ENCODE measurements around the gene ADI1. TPM values are rescaled to one million over a fixed set of nuclear protein-coding genes. Genes with fewer than 3 reads are reported as not detected.

ADI1 gene
- total RNA-seq: 10 to 100 TPM; 83.2 to 83.5 TPM

DNA sequence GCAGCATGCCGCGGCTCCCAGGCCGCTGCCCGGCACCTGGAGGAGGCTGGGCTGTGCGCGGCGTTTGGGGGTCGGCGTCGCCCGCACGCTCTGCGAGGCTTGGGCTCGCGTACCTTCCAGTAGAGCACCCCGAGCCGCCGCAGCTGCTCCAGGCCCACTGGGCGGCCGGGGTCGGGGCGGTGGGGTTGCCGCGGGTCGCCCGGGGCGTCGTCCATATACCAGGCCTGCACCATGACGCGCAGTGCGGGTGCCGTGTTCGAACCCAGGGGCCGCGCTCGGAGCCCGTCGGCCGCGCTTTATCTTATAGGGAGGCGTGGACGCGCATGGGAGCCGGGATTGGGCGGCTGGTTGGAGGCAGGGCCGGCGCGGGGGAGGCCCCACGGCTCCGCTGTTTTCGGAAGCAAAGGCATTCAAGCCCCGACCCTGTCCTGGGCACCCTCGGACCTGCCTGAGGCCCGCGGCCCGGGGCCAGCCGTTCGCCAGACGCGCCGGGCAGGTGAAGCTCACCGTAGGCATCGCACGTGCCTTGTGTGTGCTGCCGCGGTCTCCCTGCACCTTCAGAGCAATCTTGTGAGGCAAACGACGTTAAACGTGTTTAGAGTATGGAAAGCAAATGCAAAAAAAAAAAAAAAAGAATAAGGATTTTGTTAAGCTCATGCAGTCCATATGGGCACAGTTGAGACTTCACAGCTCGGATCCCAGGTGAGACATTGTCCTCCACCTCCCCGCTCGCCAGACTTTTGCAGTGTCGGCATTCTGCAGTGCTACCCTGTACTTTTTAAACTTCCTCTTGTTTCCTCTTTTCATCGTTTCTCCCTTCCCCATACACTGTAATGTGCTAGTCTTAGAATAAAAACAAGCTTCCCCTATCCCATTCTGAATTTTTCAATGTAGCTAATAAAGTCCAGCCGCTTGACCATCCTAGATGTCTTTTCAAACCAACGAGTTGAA lies at the start of gene ADI1:
Gene ADI1, minus strand, starts transcription at position 277 of the 951 bp plus-strand sequence. Its CDS starts 44 bp downstream, at position 233.
- Histone ChIP-seq H3K27ac (peak within 1 kb of the TSS; percentile 97), H3K9me3 (no peaks in the 10 kb centered on the region), H3K4me3 (peak within 1 kb of the TSS; percentile 76), H3K9ac (ENCODE audit: low read depth in 2 of 2, low read length in 2 of 2) (peak within 1 kb of the TSS; percentile 76 to 88), H3K36me3 (no peaks in the 10 kb centered on the region), H3K27me3 (no peaks in the 10 kb centered on the region), H3K4me1 (peaks cover 12% of the 10 kb centered on the region)
- intact Hi-C loops (cut with DNase I): loop anchor here (5.0 kb wide), 1 partner anchor 38 kb away; the partner anchor contains the start of gene RNASEH1
- TF ChIP-seq, protein P1, sequence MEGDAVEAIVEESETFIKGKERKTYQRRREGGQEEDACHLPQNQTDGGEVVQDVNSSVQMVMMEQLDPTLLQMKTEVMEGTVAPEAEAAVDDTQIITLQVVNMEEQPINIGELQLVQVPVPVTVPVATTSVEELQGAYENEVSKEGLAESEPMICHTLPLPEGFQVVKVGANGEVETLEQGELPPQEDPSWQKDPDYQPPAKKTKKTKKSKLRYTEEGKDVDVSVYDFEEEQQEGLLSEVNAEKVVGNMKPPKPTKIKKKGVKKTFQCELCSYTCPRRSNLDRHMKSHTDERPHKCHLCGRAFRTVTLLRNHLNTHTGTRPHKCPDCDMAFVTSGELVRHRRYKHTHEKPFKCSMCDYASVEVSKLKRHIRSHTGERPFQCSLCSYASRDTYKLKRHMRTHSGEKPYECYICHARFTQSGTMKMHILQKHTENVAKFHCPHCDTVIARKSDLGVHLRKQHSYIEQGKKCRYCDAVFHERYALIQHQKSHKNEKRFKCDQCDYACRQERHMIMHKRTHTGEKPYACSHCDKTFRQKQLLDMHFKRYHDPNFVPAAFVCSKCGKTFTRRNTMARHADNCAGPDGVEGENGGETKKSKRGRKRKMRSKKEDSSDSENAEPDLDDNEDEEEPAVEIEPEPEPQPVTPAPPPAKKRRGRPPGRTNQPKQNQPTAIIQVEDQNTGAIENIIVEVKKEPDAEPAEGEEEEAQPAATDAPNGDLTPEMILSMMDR (IDR thresholded peaks at IDR 0.05): no peak
- peak; percentile 89 for DNase-seq

DNA sequence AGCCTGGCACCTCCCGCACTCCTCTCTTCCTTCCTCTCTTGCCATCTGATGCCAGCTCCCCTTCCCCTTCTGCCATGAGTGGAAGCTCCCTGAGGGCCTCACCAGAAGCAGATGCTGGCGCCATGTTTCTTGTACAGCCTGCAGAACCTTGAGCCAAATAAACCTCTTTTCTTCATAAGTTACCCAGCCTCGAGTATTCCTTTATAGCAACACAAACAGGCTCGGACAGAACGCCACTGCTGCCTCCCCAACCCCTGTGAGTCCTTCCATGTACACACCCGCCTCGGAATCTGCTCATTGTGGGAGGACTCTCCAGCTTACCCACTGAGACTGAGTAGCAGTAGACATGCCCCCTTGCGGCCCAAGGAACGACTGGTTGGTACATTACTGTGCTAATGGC lies 47.5 kb upstream of the ADI1 start:
- H3K27me3 ChIP-seq: no peaks in the 10 kb centered on the region
- TF ChIP-seq, protein P1 (IDR thresholded peaks at IDR 0.05): no peak
- no peaks in the 10 kb centered on the region for H3K36me3 ChIP-seq
- DNase-seq: no peak
- no peak overlapping the region for H3K9ac ChIP-seq (ENCODE audit: low read depth in 2 of 2, low read length in 2 of 2)
- no peaks in the 10 kb centered on the region for H3K4me1 ChIP-seq
- no peak overlapping the region for H3K4me3 ChIP-seq
- intact Hi-C loops (cut with DNase I): no loop called here
- no peaks in the 10 kb centered on the region for H3K9me3 ChIP-seq
- no peak overlapping the region for H3K27ac ChIP-seq

DNA sequence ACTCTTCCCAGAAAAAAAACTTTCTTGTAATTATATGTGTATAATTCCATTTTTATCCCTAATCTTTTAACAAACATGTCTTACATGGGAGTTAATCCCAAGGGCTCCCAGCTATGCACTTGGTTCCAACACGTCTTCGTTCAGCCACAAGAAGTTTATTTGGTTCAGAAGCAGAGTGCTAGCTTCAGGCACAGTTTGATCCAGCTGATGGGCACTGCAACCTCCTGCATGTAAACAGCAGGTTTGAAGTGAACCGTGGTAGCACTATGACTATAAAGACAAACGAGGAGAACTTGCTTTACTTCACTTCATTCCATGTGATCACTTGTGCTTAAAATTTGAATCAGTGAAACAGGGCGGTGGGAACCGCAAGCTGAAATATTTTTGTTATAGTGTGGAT lies 45.8 kb upstream of the ADI1 start:
- no peak for DNase-seq
- H3K27ac ChIP-seq: no peak overlapping the region
- H3K9ac ChIP-seq (ENCODE audit: low read depth in 2 of 2, low read length in 2 of 2): no peak overlapping the region
- H3K27me3 ChIP-seq: no peaks in the 10 kb centered on the region
- H3K36me3 ChIP-seq: no peaks in the 10 kb centered on the region
- no peaks in the 10 kb centered on the region for H3K4me1 ChIP-seq
- H3K4me3 ChIP-seq: no peak overlapping the region
- TF ChIP-seq, protein P1 (IDR thresholded peaks at IDR 0.05): no peak
- intact Hi-C loops (cut with DNase I): no loop called here
- no peaks in the 10 kb centered on the region for H3K9me3 ChIP-seq

DNA sequence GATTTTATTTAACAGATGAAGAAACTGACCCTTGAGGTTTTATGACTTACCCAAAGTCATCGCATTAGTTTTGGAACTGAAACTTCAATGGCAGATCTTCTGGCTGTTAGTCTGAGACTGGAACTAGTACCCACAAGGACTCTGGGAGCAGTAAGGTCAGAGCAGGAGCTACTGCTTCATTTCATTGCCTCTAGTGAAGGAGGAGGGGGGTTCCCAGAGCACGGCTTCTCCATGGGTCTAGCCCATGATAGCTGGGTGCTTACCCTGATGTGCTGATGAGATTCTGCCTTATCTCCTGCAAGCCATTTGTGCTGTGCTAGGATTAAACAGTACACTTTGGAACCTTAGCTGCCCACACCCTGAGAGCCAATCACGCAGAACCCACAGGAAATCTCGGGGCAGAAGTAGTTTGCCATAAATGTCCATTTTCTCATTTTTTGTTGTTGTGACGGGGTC lies 44.2 kb upstream of the ADI1 start:
- no peaks in the 10 kb centered on the region for H3K27me3 ChIP-seq
- no peaks in the 10 kb centered on the region for H3K9me3 ChIP-seq
- no peaks in the 10 kb centered on the region for H3K4me1 ChIP-seq
- no peaks in the 10 kb centered on the region for H3K36me3 ChIP-seq
- no peak for DNase-seq
- TF ChIP-seq, protein P1 (IDR thresholded peaks at IDR 0.05): no peak
- intact Hi-C loops (cut with DNase I): no loop called here
- no peak overlapping the region for H3K9ac ChIP-seq (ENCODE audit: low read depth in 2 of 2, low read length in 2 of 2)
- H3K4me3 ChIP-seq: no peak overlapping the region
- no peak overlapping the region for H3K27ac ChIP-seq

DNA sequence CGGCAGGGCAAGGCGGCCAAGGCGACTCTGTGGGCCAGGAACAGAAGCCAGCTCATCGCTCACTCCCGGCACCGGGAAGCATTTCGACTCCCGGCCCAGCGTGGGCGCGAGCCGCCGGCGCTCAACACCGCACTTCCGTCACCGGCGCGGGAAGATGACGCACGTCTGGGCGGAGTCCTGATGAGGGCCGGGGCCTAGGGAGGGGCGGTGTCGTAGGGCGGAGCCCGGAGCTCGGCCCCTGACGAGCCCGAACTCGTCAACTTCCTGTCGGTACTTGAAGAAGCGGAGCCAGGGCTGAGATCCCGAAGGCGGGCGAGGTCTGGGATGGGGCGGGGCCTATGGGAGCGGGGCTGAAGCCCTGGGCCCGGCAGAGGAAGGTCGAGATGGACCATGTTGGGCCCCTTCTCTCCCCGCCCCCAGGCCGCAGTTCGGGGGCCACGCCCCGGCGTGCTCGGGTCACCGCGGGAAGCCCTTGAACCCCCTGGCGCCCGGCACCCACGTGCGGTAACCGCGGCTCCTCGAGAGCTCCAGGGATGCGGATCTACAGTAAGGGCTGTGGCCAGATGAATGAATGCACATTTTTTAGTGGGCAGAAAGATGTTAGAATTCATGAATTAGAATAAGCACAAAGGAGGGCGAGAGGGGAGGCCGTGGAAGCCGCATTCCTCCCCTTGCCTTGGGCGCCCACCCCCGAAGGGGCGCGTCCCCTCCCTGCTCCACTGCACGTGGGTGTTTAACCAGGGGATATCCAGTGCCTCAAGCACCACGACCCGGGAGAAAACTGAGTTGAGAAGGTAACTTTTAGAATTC lies 39.1 kb upstream of the ADI1 start, which contains the start of gene RNASEH1:
Gene RNASEH1, minus strand, starts transcription at position 129 of the 810 bp plus-strand sequence. Its CDS starts 73 bp downstream, at position 56.
- peak; percentile 99 for DNase-seq
- Histone ChIP-seq H3K4me1 (peaks cover 7% of the 10 kb centered on the region), H3K36me3 (peaks cover 8% of the 10 kb centered on the region), H3K27ac (peak within 1 kb of the TSS; percentile 86), H3K27me3 (no peaks in the 10 kb centered on the region), H3K9ac (ENCODE audit: low read depth in 2 of 2, low read length in 2 of 2) (peak within 1 kb of the TSS; percentile 83 to 94), H3K9me3 (no peaks in the 10 kb centered on the region), H3K4me3 (peak within 1 kb of the TSS; percentile 100)
- TF ChIP-seq, protein P1 (IDR thresholded peaks at IDR 0.05): no peak
- intact Hi-C loops (cut with DNase I): loop anchor here (5.0 kb wide), 2 partner anchors 36 to 181 kb away; partner anchors contain the start of genes EIPR1 and TRAPPC12

Data from colonic mucosa (tissue), 4 donors.